HG03469 (cell line): Measurements from ENCODE around the gene ZSWIM6.
A peak's percentile ranks its signal among the peaks of the same experiment; 100 is the strongest.

Experiments used
- ATAC-seq: cut with Tn5 transposase; IDR thresholded peaks from one replicate; pipeline ENCODE4 v1.9.1; 2021; ENCODE audit warnings: mild to moderate bottlenecking, moderate library complexity, moderate number of reproducible peaks; ENCODE audit not compliant: unreplicated experiment

Gene ZSWIM6

DNA sequence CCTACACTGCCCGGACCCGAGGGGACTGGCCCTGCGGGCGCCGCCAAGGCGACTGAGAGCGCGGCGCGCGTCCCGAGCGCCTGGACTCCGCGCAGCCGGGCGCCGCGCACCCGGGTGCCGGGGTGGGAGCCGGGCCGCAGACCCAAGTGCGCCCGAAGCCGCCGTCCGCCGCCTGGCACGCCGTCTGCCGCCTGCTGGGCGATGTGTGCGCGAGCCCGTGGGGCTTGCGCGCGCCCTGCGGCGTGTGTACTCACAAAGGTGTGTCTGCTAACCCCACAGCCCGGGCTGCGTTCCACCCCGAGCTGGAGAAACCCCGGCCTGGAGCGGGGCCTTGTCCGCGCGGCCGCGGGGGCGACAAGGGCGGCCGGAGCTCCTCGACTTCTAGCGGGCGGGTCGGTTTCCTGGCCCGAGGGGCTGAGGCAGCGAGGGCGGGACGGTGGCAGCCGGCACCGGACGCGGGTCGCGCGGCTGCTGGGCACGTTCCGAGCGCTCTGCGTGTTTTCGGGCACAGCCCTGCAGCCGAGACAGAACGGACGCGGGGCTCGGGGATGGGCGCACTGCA lies 1.1 kb upstream of the ZSWIM6 start:
- ATAC-seq = peak; percentile 19

DNA sequence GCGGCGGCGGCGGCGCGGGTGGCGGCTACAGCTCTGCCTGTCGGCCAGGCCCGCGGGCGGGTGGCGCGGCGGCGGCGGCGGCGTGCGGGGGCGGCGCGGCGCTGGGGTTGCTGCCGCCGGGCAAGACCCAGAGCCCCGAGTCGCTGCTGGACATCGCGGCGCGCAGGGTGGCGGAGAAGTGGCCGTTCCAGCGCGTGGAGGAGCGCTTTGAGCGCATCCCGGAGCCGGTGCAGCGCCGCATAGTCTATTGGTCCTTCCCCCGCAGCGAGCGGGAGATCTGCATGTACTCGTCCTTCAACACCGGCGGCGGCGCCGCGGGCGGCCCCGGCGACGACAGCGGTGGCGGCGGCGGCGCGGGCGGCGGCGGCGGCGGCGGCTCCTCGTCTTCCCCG lies 296 bp downstream of the ZSWIM6 start:
- no peak for ATAC-seq

DNA sequence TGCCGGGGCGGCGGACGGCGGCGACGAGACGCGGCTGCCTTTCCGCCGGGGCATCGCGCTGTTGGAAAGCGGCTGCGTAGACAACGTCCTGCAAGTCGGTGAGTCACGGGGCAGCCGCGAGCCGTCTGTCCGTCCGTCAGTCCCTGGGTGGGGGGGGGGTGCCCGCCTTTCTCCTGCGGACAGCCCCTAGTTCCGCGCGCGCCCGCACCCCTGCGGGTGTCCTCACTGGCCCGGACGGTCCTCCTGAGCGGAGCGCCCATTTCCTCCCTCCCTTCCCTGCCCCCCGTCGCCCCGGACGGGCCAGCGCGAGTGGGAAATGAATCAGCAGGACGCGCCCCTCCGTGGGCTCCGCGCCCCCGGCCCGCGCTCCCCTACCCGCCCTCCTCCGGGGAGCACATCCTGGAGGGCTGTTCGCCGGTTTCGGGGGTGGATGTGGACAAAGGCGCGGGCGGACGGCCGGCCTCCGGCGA lies 828 bp downstream of the ZSWIM6 start:
- ATAC-seq = no peak

DNA sequence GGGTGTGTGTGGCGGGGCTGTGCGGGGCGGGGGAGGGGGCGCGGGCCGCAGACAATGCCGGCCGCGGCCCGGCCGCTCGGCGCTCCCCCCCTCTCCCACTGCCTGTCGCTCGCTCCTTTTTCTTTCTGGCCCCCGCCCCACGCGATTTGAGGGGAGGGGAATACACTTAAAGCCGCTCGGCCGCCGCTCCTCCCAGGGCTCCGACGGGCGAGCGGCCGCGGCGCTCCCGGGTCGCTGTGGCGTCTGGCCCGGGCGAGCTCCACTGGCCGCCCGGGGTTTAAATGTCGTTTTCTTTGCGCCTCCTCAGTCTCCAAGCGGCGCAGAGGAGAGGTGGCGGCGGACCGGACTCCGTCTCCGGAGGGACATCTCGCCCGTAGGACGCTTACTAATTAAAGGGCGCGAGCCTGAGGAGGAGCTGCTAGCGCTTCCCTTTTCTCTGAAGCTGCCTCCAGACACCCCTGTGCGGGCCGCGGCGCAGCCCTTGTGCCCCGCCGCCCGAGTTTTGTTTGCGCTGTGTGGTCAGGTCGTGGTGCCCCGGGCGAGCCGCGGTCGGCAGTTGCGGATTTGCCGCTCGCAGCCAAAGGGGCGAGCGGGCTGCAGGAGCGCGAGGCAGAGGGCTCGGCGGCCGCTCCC lies 1.4 kb downstream of the ZSWIM6 start:
- no peak for ATAC-seq

DNA sequence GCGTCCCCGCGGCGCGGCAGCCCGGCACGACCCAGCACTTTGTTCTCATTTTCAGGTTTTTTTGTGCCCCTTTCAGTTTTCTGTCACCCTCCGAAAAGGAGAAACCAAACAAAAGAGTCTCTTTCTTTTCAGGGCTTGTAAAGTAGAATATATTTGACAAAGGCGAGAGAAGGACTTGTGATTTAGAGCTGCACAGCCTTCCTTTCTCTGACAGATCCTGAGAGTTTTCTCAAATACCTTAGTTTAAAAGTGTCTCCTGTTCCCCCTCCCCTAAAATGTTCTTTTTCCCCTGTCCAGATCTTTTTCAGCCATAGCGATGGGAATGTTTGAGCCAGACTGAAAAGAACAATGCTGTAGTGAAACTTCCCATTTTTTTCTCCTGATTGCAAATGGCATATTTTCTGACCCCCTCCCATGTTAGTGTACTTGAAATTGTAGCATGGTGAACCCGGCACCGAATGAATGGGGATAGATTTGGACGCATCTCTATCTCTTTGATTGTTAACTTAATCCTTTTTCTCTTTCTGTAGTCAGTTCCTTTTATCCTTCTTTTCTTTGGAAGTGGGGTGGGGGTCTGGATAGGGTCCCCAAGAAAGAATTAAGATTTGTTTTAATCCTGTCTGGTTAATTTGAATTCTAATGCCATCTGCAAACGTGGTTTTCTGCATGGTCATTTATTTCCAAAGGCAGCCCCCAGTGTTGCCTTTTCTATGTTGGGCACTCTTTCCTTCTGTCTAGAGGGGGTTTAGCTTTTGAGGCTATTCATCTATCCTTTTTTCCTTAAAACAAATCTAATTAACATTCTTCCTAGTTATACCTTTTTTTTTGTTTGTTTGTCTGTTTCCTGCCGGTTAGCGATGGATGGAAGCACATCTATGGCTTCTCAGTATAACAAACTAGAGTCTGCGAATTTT lies 2.2 kb downstream of the ZSWIM6 start:
- ATAC-seq = no peak

DNA sequence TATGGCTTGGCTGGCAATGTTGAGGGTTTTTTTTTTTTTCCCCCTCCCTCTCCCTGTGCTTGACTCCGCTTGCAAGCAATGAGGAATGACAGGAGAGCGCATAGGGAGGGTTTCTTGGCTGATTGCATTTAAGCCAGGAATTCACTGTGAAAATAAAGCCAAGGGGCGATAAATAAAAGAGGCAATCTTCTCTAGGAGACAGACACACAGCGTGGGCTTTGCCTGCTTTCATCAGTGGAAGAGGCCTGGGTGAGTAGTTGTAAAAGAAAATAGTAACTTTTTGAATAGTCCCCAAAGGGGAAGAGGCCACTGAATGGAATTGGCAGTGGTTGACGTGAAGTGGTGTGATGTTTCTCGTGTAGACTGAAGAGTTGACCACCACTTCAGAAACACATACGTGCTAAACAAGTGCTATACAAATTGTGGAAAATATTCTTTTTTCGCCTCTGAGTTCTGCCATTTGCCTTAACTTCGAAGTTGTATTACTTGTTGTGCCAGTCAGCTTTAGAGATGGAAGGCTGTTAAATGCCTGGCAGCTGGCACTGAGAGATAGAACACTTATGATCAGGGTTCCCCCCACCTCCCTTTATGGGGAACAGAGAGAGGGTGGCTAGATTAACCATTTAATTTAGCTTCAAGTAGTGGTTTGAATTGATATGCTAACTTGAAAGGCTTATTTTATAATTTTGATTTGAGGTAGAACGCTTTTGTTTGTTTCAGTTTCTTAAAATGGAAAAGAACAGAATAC lies 3.0 kb downstream of the ZSWIM6 start:
- no peak for ATAC-seq

DNA sequence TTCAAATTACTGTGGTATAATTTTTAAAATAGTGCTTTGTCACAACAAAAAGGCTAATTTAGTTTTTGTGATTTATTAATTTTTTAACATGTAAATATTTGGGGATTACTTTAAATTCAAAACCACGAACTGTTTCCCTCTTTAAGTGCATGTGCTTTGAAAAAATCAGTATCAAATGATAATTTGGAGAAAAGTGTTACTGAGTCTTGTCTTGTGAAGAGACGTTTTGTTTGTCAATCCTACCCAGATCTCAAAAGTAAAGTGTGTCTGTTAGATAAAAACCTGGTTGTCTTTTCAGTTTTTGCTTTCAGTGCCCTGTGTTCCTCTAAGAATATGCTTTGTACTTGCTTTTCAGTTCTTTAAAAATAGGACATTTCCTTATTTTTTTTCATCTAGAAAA lies 7.7 kb downstream of the ZSWIM6 start:
- ATAC-seq = no peak

DNA sequence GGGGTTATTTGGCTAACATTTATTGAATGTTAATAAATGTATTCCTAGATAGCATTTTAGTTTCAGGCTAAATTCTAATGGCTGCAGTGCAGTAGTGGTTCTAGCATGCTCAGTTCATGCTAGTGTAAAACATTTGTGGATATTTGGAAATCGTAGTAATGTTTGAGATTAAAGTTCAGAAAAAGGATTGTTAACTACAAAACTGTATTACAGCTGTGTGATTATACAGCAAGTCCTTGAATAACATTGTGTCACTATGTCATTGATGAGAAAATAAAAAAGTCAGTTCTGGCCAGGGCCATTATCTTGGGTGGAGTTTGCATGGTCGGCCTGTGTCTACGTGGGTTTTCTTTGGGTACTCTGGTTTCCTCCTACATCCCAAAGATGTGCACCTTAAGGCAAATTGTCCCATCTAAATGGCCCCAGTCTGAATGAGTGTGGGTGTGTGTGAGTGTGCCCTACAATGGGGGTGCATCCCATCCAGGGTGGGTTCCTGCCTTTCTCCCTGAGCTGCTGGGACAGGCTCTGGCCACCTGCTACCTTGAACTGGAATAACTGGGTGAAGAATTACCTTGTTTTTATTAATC lies 8.8 kb downstream of the ZSWIM6 start:
- ATAC-seq = no peak

DNA sequence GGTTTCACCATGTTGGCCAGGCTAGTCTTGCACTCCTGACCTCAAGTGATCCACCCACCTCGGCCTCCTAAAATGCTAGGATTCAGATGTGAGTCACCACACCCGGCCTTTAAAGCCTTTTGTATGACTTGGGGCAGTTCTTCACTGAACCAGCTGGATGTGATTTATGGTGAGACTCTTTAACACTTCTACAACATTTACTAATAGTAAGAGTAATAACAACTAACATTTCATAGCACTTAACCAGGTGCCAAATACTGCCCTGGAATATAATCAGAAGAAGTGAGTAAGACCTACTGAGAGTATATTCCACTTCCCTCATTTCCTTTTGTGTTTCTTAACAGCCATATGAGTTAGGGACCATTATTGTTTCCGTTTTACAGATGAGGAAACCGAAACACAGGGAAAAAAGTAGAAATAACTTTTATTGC lies 10.0 kb downstream of the ZSWIM6 start:
- no peak for ATAC-seq

DNA sequence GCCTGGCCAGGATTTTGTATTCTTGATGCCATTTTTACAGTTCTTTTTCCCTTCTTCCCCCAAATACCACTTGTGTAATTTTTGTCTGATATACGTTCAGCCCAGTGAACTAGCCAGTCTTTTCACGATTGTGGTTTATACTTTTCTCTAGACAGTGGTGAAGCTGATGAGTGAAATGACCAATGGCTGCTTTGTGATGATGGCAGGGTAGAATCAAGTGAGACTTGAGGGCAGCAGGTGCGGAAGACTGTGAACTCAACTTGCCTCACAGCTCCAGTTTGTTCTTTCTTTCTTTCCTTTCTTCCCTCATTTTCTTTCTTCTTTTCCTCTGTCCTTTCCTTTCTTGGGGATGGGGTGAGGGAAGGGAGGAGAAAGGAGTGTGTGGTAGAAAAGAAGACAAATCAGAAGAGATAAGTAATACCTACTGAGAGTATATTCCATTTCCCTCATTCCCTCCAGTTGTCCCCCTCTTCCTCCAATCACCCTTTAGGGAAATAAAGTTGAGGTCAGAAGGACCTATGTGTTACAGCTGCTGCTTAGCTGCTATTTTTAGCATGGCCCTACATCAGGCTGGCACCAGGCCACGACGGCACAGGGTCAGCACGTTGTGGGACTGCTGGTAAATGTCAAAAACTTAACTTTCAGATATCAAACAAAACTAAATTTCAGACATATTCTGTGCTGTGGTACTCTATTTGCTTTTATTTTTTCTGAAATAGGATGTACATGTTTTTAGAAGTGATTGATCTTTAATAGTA lies 12.3 kb downstream of the ZSWIM6 start:
- ATAC-seq = no peak

DNA sequence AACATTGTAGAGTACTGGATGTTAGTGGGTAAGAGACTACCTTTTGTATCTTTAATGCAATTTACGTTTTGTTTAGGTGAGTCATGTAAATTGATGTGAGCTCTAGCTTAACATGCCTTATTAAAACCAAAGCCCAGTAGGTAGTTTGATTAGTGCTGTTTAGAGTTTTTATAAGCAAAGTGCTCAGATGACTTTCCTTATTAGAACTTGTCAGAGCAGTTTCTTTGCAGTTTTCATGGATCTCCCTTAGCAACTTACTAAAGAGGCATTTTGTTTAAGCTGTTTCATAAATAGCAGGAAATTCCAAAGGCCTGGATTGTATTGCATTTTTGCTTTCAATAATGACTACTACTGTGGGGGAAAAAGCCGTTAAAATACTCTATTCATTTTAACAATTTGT lies 14.5 kb downstream of the ZSWIM6 start:
- no peak for ATAC-seq

DNA sequence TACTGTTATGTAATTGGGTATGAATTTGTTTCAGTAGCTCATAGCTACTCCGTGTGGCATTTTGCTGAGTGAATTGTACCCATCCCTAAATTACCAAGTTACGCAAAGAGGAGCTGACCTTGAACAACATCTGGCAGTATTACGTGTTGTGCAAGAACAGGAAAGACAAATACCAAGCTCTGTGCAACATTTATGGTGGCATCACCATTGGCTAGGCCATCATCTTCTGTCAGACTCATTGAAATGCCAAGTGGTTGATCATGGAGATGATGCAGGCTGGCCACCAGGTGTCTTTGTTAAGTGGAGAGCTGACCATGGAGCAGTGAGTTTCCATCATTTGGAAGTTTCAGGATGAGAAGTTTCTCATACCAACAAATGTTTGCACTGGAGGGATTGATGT lies 15.0 kb downstream of the ZSWIM6 start:
- ATAC-seq = no peak

DNA sequence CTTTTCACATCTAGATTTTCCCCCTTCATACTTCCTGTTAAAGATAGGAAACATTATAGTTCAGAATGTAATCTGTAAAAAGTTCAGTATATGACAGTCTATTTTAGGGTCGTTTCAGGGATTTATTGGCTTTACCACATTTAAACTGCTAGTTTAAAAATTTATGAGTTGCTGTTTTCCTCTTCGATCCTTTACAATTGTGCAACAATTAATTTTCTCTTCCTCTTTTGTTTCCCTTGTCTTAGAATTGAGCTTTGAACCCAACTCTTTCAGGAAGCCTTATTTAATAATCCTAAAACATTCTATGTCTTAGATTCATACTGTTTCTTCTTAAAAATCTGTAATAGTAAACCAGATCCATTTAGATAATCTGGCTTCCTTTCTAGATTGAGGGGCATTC lies 16.4 kb downstream of the ZSWIM6 start:
- no peak for ATAC-seq

DNA sequence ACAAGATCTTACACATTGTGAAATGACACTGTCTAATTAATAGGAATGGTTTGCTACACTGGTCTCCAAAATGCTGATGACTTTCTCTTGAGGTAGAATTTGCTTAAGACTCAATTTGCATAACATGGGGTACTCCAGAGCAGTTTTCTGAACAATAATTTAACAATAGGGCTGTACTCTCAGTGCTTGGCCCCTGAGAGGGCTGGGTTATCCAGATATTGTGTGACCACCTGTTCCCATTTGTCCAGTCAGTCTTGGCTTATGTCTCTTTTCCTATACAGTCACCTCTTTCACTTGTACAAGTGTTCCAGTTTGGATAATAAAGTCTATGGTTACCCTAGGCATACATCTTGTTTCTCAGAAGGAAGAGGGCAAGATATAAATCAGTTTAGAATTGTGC lies 17.9 kb downstream of the ZSWIM6 start:
- ATAC-seq = no peak

DNA sequence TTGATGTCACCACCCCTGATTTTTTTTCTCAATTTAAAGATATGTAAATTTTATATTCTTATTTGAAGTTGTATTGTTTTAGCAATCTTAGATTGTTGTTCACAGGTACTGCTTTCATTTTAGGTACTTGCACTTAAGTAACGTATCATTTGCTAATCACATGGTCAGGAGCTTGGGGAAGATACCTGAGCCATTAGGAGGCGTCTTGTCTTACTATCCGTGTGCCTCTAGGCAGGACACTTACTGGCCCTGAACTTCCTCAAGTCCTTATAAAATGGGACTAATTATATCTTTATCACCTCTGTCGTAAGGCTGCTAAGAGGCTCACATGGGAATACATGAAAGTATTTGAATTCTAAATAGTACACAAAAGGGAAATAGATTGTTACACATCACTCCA lies 18.5 kb downstream of the ZSWIM6 start:
- no peak for ATAC-seq

DNA sequence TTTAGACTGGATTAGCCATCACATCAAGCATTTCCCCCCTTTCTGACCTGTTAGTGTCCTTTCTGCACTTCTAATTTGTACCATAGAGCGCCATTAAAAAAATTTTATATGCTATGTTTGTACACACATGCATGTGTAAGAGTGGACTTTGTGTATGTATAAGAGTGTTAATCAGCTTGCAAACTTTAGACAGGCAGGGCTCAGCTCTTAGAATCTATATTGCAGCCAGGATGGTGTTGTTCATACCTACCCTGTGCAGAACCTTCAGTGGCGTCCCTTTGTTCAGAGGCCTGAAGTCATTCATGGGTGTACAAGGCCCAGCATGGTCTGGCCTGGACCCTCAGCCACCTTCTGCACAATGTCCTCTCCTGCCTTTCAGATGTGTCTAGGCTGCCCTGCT lies 19.7 kb downstream of the ZSWIM6 start:
- no peak for ATAC-seq

DNA sequence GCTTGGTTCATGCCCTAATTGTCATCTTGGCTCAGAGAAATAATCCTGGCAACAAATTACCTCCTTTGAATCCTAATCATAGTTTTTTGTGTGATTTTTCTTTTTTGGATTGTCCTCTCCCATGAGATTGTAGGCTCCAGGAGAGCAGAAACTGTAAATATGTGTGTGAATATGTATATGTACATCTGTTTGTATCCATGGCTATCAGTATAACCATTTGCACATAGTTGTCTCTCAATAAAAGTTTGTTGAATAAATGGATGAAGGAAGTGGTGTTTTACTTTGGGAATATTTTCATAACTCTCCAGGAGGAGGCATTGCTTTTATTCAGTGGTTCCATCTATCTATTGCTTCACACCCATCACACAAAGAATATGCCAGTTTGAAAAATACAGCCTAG lies 20.1 kb downstream of the ZSWIM6 start:
- ATAC-seq = no peak

DNA sequence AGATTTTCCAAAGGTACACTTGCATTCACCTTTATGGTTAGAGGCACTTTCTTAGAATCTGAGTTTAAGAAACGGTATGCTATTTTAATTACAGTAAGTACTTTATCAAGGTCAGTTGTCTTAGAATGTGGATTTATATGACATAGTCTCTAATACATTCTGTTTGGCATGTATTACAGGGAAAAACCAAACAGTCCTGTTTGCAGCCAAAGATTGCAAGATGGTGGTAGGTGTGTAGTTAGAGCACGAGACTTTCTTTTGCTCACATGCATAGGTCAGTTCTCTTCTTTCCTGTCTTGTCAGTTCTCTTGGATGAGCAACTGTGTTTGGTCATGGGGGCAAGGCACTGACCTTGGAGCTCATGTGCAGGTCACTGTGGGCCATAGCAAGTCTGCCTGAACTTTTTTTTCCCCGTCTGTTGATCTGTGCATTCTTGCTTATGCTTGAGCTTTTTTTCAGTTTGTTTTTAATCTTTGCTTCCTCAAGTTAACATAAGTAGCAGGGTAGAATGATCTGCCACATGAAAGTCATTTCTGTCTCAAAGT lies 20.6 kb downstream of the ZSWIM6 start:
- no peak for ATAC-seq

DNA sequence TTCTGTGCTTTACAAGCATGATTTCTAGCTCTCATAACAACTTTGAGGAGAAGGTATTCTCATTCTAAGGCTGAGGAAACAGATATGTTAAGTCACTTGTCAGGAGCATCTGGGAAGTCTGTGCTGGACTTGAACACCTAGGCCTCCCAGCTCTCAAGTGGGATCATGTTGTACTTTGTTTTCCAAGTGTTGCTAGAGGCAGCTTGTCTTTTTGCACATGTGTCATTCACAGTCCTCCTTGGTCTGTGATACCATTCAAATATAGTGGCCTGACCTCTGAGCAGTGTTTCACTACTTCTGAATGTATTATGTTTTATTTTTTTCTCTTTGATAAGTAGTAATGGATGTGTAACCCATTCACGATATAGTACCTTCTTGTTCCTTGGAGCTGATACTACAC lies 21.2 kb downstream of the ZSWIM6 start:
- no peak for ATAC-seq

DNA sequence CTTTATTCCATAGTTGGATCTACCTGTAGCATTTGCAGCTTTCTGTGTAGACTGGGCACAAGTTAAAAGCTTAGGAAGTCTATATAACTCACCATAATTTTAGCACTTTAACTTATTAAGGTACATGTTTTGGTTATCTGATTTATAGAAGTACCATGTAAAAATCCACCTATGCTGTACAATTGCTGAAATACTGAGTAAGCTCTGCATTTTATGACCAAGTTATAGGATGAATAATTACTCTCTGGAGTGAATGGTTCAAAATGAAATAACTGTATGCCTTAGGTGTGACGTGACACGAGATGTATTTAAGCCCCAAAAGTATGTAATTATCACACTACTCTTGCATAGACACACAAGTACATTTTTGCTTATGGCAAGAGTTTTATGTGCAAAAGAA lies 22.1 kb downstream of the ZSWIM6 start:
- ATAC-seq = no peak
